Measurements from ENCODE around the gene RUNDC3A. TPM values are rescaled to one million over a fixed set of nuclear protein-coding genes. Genes with fewer than 3 reads are reported as not detected.

The RUNDC3A gene
- total and polyA plus RNA-seq, 2 of the 8 experiments (the other 6 are each of a cell fraction or from before 2014, with no cell fraction given), result 6.4 to 13.8 TPM

GRCh38 chr17:44272321-44272951 lies 36.0 kb upstream of the RUNDC3A start (continued):
- TF ChIP-seq ATF2 (IDR thresholded peaks at IDR 0.05; ENCODE audit: low read length), result no peak
- no peak for TF ChIP-seq YY1 (IDR thresholded peaks at IDR 0.05; ENCODE audit: low read depth, low read length)
- no peak for TF ChIP-seq HDAC6 (IDR thresholded peaks at IDR 0.05; ENCODE audit: low read depth, low read length)
- TF ChIP-seq CHD2 (IDR thresholded peaks at IDR 0.05; ENCODE audit: low read length), result no peak
- no peak for TF ChIP-seq RFX5 (IDR thresholded peaks at IDR 0.05; ENCODE audit: borderline replicate concordance, low read depth, low read length)
- TF ChIP-seq E2F6 (IDR thresholded peaks at IDR 0.05), result no peak
- no peak for TF ChIP-seq MAFK (IDR thresholded peaks at IDR 0.05; ENCODE audit: low read depth, low read length)
- TF ChIP-seq CHD1 (IDR thresholded peaks at IDR 0.05; ENCODE audit: low read depth, low read length), result no peak
- TF ChIP-seq SIRT6 (IDR thresholded peaks at IDR 0.05; ENCODE audit: low read length), result no peak
- TF ChIP-seq POLR2AphosphoS5 (IDR thresholded peaks at IDR 0.05; ENCODE audit: low read depth, low read length), result no peak
